GM19455 (cell line): ENCODE results near the gene C15orf39.
A peak's percentile ranks its signal among the peaks of the same experiment; 100 is the strongest.

Experiments
- ATAC-seq: cut with Tn5 transposase; IDR thresholded peaks from one replicate; pipeline ENCODE4 v1.9.1; 2021; ENCODE audit not compliant: unreplicated experiment

Gene C15orf39

DNA sequence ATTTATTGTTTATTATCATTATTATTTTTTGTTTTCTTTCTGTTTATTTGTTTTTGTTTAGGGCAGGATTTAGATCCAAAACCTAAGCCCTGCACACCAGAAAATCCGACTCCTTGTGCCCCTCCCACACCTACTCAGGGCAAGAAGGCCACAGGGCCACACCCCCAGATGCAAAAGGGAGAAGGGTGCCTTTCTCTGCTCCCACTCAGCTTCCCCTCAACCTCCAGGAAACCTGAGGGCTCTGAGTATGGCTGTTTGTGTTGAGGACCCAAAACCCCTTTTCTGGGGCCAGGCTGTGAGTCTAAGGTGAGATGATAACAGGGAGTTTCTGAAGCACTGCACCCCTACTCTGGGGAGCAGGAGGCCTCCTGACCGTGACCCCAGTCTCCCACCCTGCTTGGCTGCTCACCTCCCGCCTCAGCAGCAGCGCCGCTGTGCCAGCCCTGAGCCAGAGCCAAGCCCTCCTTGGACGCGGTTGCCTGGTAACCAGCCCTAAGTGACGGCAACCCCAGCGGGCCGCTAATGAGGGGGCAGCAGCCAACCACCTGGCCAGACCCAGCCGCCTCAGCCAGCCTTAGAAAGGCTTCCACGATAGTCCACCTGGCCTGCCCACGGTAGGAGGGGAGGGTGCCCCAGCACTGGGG is 6.4 kb upstream of the C15orf39 start:
- ATAC-seq: no peak

- ATAC-seq: no peak
These were observed 5.9 kb upstream of the C15orf39 start for GRCh38 chr15:75195766-75196241.

DNA sequence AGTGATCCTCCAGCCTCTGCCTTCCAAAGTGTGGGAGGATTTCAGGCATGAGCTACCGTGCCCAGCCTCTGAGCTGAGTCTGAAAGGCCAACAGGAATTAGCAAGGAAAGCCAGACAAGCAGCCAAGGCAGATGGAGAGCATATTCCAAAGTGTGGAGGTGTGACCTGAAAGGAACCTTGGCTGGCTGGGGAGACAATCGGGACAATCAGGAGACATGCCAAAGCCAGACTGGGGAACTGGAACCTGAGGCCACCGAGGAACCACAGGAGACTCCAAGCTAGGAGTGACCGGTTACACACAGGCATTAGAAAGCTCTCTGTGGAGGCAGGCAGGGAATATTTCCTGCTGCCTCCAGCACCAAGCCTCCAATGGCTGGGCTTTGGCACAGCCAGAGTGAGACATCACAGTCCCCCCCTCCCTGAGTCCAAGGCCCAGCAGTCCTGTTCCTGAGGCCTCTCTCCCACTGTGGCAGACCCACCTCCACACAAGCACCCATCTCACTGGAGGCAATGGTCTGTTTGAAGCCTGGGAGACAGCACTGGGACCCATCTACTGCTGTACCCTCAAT is 4.5 kb upstream of the C15orf39 start:
- ATAC-seq: no peak

DNA sequence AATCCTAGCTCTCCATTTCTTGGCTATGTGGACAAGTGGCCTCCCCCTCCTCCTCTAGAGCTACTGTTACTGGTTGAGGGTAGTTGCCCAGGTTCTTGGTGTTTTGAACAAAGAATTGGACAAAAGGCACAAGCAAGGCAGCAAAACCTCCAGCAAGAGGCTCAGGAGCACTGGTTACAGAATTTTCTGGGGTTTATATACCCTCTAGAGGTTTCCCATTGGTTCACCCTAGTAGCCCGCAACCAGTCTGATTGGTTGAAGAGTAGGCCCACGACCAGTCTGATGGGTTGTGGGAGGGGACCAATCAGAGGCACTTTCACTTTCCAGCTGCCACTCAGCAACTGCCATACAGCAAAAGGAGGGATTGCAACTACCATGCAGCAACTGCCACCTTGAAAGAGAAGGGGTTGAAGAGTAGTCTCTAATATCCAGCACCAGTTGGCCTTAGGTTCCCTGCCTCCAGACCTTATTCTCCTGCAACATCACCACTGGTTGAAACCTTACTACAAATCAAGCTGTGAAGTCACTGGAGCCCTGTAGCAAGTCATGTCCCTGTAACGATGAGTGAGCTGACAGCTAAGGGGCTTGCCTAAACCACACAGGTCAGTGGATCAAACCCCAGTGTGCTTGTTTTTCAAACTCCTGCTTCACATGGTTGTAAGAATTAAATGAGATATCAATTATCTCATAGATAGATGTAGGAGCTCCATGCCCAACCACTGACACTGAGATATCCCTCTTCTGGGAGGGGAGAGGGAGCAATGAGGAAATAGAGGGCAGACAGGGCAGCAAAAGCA is 2.9 kb upstream of the C15orf39 start:
- ATAC-seq: no peak

DNA sequence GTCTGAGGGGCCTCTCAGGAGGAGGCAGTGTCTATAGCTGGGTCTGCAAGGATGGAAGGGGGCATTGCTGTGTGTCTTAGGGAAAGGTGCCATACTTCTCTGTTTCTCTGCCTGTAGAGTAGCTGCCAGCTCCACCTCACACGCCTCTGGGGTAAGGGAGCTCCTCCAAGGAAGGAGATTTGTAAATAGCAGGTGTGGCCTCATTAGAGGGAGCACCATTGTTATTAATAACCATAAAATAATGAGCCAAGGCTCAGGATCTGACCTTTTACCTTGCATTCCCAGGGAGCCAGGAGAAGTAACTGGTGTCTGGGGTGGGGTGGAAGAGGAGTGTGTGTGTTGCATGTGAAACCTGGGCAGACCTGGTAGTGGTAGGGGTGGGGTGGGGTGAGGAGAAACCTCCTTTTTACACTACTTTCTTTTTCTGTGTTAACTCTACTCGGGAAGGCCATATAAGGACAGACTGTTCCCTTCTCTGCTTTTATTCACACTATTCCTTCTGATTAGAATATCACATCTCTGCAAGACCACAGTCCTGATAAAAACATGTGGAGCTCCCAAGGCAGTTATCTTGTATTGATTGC is 2.2 kb upstream of the C15orf39 start:
- no peak for ATAC-seq

GRCh38 chr15:75200391-75200764 is 1.3 kb upstream of the C15orf39 start:
- no peak for ATAC-seq

DNA sequence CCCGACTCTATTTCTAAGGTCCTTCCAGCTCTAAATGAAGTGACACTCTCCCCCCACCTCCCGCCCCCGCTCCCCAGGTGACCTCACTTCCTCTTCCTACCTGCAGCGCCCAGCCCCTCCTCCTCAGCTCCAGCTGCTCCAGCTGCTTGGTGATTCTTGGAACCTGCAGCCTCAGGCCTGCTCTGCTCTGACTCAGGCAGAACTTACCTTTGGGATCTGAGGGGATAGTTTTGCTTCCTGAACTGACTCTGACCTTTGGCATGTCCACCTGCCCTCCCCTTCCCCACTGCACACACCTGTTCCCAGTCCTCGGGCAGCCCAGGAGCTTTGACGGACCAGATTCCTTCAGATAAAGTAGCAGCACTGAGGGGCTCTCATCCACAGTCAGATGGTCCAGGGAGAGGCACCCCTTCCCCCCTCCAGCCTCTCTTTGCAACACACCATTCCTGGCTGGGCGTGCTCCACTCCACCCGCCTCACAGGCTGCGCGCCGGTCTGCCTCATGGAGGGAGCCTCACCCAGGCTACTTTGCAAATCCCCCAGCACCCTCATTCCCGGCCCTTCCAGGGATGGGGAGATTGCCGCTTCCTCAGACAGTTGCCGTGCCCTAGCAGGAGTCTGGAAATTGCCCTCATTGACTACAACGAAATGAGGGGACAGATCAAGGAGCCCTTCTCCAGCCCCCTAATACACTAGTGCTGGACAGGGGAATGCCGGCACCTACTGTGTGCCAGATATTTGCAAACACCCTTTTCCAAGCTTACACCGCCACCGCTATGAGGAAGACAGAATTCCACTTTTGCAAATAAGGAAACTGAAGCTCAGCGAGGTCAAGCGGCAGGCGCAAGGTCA is 692 bp upstream of the C15orf39 start:
- no peak for ATAC-seq

DNA sequence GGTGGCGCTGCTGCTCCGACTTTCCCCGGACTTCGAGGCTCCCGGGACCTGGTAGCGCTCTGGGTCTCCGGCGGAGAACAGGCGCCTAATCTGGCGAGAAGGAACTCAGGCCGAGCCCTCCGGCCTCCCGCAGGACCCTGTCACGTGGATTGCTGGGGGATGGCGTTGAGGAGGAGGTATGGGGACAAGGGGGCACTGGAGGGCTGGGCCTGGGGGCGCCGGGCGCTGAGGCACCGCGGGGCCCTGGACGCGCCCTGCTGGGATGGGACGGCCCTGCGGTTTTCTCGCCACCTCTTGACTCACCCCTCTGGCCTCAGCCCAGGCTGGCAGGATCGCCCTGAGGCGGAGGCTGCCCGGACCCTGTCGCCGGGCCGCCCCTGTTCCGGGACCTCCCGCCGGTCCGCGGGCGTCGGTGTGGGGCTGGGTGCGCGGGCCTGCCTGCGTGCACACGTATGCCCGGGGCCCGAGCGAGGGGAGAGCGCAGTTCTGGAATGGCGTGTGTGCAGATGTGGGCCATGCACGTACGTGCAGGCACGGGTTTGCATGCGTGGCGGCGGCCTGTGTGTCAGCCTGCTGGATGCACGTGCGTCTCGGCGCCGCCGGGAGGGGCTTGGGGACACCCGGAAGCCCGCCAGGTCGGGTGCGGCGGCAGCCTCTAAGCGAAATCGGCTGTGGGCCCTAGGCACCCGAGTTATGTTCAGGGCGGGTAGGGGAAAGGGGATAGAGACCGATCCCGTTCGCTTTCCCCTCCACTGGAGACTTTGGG is 752 bp downstream of the C15orf39 start:
- ATAC-seq: peak; percentile 44

DNA sequence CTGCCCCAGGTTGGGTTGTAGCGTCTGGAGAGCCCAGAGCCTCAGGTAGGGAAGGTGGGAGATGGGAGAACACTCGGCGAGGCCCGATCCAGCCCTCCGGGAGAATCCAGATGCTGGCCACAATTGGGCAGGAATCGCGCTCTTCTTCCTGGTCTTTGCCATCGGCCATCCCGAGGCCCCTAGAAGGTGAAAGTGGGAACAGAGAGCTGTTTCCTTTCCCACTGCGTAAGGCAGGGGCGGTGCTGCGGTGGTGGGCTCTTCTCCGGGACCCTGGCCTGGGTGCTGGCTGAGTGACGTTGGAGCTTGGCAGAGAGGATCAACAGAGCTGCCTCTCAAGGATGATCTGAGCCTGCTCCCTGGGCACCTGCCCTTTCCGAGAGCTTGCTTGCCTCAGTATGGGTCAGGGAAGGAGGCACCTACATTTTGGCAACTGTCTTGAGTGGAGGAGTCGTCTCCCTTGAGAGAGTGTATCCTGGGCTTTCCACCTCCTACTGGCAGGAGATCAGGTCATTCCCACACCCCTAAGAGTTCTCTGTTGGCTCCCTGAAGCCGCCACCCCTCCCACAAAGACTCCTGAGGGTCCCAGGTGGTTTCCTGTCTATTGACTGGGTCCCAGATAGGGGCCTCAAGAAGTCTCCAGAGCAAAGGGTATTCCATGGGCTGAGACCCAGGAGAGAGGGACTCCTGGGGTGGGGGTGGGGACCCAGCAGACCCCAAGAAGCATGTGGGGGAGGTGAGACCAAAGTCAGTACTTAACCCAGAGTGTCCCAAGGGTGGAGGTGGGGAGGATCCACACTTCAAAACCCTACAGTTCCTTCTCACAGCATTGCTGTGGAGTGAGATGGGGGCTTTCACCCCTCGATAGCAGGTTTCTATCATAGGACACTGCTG is 1.6 kb downstream of the C15orf39 start:
- no peak for ATAC-seq

DNA sequence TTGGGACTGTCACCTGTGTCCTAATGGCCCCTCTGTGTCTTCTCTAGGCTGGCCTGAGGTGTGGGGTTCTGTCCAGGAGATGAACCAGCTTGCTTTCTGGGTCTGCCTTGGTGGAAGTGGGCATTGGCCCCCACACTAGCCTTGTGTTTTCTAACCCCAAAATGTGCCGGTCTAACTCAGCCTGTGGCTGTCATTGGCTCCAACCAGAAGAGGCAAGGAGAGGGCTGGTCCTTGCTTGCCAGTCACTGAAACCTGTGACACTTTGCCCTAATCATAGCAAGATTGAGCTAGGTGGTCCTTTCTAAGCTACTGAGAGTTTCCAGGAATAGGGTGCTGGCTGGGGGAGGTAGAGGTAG is 2.2 kb downstream of the C15orf39 start:
- no peak for ATAC-seq

DNA sequence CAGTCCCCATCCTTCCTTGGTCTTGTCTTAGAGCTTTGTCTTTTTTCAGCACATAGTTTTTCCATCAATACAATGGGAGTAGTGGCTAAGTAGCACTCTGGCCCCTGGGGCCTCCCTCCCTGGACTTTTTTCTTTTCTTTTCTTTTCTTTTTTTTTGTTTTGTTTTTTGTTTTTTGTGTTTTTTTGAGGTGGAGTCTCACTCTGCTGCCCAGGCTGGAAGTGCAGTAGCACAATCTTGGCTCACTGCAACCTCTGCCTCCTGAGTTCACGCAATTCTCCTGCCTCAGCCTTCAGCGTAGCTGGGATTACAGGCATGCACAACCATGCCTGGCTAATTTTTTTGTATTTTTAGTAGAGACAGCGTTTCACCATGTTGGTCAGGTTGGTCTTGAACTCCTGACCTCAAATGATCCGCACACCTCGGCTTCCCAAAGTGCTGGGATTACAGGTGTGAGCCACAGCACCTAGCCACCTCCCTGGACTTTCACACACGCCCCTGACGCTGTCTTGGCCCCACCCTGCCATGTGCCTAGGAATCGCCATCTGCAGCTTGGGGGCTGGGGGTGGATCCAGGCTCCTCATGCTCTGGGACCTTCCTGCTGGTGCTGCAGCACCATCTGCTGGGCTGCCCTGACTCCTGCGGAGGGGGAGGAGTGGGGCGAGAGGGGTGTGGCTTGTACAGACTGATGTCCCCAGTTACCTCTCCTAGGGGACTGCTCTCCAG is 2.8 kb downstream of the C15orf39 start:
- ATAC-seq: peak; percentile 32

DNA sequence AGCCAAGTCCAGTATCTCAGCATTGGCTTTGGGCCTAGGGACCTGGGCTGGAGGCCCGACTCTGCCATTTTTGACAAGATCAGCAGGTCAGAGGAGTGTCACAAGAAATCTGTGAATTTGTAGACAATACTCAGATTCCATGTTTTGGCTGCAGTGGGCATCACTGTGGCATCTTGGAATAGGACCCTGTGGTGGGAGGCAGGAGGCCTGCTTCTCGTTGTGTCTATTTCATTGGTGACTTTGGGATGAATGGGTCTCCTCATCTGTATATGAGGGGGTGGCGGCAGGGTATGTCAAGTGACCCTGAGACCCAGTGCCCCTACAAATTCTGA is 3.3 kb downstream of the C15orf39 start:
- no peak for ATAC-seq

DNA sequence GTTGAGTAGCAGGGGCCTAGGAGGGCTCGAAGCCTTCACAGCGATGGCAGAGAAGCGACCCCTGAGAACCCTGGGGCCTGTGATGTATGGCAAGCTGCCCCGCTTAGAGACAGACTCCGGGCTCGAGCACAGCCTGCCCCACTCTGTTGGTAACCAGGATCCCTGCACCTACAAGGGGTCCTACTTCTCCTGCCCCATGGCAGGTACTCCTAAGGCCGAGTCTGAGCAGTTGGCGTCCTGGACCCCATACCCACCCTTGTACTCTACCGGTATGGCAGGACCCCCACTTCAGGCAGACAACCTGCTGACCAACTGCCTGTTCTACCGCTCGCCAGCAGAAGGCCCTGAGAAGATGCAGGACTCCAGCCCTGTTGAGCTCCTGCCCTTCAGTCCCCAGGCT is 4.3 kb downstream of the C15orf39 start:
- ATAC-seq: no peak

- no peak for ATAC-seq
These were observed 5.3 kb downstream of the C15orf39 start for GRCh38 chr15:75206803-75207617.

DNA sequence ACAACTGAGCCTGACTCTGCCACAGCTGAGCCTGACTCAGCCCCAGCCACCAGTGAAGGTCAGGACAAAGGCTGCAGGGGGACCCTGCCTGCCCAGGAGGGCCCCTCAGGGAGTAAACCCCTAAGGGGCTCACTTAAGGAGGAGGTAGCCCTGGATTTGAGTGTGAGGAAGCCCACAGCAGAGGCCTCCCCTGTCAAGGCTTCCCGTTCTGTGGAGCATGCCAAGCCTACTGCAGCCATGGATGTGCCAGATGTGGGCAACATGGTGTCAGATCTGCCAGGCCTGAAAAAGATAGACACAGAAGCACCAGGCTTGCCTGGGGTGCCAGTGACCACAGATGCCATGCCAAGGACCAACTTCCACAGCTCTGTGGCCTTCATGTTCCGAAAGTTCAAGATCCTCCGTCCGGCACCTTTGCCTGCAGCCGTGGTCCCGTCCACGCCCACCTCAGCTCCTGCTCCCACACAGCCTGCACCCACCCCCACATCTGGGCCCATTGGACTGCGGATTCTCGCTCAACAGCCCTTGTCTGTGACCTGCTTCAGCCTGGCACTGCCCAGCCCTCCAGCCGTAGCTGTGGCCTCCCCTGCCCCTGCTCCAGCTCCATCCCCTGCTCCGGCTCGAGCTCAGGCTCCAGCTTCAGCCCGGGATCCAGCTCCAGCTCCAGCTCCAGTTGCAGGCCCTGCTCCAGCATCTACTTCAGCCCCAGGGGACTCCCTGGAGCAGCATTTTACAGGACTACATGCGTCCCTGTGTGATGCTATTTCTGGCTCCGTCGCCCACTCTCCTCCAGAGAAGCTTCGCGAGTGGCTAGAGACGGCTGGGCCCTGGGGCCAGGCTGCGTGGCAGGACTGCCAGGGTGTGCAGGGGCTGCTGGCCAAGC is 6.2 kb downstream of the C15orf39 start:
- ATAC-seq: no peak

DNA sequence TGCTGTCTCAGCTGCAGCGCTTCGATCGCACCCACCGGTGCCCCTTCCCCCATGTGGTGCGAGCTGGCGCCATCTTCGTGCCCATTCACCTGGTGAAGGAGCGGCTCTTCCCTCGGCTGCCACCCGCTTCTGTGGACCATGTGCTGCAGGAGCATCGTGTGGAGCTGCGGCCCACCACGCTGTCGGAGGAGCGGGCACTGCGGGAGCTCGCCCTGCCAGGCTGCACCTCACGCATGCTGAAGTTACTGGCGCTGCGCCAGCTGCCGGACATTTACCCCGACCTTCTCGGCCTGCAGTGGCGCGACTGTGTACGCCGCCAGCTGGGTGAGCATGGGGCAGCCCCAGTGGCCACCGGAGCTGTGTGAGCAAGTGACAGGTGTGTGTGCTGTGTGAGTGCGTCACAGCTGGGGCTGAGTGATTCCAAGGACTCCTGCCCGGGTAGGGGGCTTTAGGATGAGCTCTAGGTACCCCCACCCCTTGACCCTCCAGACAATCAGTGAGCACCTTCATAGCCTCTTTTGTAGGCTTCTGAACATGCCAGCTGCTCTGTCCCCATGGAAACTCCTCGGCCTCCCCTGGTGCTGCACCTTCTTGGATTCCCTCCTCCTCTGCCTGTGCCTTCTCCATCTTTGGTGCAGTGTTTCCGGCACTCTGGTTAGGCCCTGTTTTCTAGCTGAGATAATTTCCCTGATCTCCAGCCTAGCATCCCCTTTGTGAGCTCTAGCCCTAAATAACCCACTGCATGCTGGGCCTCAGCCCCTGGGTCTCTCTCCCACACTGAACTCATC is 7.0 kb downstream of the C15orf39 start:
- no peak for ATAC-seq
